Measurements from ENCODE around the gene OR5K2.

- TF ChIP-seq CTCF (IDR thresholded peaks at IDR 0.05) (no peak), POLR2A (IDR thresholded peaks at IDR 0.05) (no peak)
These were observed 11.1 kb downstream of the OR5K2 start for GRCh38 chr3:98508582-98508981.
